IMR-90 (cell line): Measurements from ENCODE around the gene SGMS1.
"Not testable (repeated sequence)": the region's sequence is repeated elsewhere in the genome, so short reads cannot be mapped to it uniquely, and the experiment has no call there.

Source experiments
- CTCF ChIP-seq: conservative IDR thresholded peaks from 2 replicates; pipeline ENCODE4 v1.5.1; 2012; ENCODE audit warnings: mild to moderate bottlenecking, low read depth, low read length, improper control_type of control experiment
- MXI1 ChIP-seq: IDR thresholded peaks from 2 replicates; pipeline ENCODE4 v1.6.1; 2012; ENCODE audit warnings: low read depth, mild to moderate bottlenecking, low read length, moderate library complexity, borderline replicate concordance

GRCh38 chr10:50568750-50569149 lies 55.0 kb downstream of the SGMS1 start:
- TF ChIP-seq CTCF, MXI1: not testable (repeated sequence)
